Lower leg skin (tissue), 4 donors: ENCODE measurements around the gene ZFP57. TPM values are rescaled to one million over a fixed set of nuclear protein-coding genes. Genes with fewer than 3 reads are reported as not detected.

Source experiments
- DNase-seq, 2 donors: peaks; one replicate each; pipeline ENCODE4 v3.0.0-alpha.2; 2019; ENCODE audit warnings: low spot score in 2 of 2
- H3K4me3 ChIP-seq: fragments of 200-600 bp; sonication (generic); 2 replicates; pipeline ENCODE4 v1.5.1; 2017; ENCODE audit warnings: mild to moderate bottlenecking, low read depth; ENCODE audit not compliant: poor library complexity, severe bottlenecking
- POLR2A ChIP-seq, 2 donors: fragments of 450-650 bp; IDR thresholded peaks; one replicate each; pipeline ENCODE4 v1.6.1; 2016 to 2017; ENCODE audit warnings: antibody characterized with exemption in 2 of 2, mild to moderate bottlenecking in 1 of 2, moderate library complexity in 1 of 2
- WGBS, 2 donors: methylation state at CpG; one replicate each; pipeline ENCODE4 v1.1.5; 2018; 5-methylcytosine and 5-hydroxymethylcytosine counted together
- intact Hi-C: fragments of 100-400 bp; cut with DNase I; formaldehyde crosslinking; loops from one replicate; pipeline ENCODE4 v1.15.0; 2023; ENCODE audit warnings: low total_unique reads
- total RNA-seq, 4 donors: library from RNA; depleted of rRNA; stranded (reverse); fragments of >200 nt; gene quantifications; one replicate each; pipeline ENCODE4 v1.1.0, GENCODE V29; 2016
- TF ChIP-seq, protein P1 (sequence below), 3 donors: fragments of 450-650 bp; IDR thresholded peaks; one replicate each; pipeline ENCODE4 v1.5.1; 2016; ENCODE audit warnings: antibody characterized with exemption in 3 of 3, mild to moderate bottlenecking in 3 of 3, moderate library complexity in 2 of 3

The ZFP57 gene
- total RNA-seq, 4 donors from 2014 or later, result 0.15 to 4.8 (median 2.4) TPM

DNA sequence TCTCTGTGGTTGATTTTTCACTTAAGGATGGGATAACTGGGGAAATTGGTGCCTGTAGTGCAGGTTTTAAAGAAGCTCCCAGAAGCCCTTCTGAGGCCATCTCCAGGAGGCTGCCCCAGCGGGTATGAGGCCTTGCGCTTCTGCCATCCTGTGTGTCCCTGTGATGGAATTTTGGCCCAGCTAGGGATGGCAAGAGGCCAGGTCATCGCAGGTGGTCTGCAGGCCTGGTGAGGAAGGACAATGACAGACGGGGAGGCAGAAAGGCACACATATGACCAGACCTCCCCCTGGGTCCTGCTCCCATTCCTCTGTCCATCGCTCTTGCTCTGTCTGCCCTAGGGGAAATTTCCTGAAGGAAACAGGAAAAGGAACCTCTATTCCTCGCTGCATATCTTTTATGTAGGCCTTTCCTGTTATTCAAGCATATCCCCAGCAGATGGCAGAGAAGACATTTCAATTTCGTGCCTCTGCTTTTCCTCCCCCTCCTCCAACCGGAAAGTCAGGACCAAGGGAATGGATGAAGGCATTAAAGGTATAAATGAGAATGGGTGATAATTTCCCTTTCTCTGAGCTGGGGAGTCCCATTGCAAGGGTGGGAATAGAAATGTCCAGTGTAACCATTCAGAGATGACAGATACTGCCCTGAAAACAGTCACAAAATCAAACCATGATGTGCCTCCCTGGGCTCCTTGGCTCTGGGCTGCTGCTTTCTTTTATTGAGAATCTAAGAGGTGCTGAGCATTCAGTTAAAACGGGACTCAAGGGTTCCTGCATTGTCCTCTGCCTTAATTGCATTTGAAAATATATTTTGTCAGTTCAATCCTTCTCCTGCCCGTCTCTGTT, 24.7 kb upstream of the ZFP57 start:
- no peak for TF ChIP-seq POLR2A (IDR thresholded peaks at IDR 0.05)
- TF ChIP-seq, protein P1, sequence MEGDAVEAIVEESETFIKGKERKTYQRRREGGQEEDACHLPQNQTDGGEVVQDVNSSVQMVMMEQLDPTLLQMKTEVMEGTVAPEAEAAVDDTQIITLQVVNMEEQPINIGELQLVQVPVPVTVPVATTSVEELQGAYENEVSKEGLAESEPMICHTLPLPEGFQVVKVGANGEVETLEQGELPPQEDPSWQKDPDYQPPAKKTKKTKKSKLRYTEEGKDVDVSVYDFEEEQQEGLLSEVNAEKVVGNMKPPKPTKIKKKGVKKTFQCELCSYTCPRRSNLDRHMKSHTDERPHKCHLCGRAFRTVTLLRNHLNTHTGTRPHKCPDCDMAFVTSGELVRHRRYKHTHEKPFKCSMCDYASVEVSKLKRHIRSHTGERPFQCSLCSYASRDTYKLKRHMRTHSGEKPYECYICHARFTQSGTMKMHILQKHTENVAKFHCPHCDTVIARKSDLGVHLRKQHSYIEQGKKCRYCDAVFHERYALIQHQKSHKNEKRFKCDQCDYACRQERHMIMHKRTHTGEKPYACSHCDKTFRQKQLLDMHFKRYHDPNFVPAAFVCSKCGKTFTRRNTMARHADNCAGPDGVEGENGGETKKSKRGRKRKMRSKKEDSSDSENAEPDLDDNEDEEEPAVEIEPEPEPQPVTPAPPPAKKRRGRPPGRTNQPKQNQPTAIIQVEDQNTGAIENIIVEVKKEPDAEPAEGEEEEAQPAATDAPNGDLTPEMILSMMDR (IDR thresholded peaks at IDR 0.05), result peak in 1 of 3 donors; percentile 17
- WGBS, 2 donors, result 37 to 57% methylated on average over 10 of the region's 10 CpGs
- H3K4me3 ChIP-seq, result no peak overlapping the region
- intact Hi-C loops, result loop anchor here (10.0 kb wide), 1 partner anchor 129 kb away; no protein-coding TSS in a partner anchor
- no peak for DNase-seq

DNA sequence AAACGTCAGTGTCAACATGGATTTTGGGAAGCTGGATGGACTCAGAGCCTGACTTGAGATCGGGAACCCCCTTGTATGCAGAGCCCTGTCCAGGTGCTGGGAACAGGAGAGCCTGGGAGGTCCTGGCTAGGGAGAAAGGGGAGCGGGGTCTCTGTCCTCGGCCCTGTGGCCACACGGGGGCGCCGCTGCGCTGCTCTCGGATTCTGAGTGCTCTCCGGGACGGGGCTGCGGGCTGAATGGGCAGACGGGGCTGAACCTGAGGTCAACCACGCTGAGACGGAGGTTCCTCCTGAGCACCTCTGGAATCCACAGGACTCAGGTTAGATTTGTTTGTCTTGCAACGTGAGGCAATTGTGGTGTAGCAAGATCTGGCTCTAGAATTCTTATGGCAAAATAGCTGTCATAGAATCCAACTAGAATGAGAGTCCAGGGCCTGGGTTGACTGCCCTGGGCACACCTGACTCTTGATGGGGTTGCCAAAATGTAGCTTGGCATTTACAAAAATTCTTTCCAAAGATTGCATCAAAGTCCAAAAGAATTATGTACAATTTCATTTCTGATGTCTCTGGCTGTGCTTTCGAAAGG, 21.7 kb upstream of the ZFP57 start:
- WGBS, 2 donors, result 12 to 32% methylated on average over 16 to 17 of the region's 17 CpGs
- intact Hi-C loops, result loop anchor here (10.0 kb wide), 1 partner anchor 132 kb away; no protein-coding TSS in a partner anchor
- H3K4me3 ChIP-seq, result no peak overlapping the region
- no peak for TF ChIP-seq POLR2A (IDR thresholded peaks at IDR 0.05)
- TF ChIP-seq, protein P1 (IDR thresholded peaks at IDR 0.05), result no peak
- no peak for DNase-seq

DNA sequence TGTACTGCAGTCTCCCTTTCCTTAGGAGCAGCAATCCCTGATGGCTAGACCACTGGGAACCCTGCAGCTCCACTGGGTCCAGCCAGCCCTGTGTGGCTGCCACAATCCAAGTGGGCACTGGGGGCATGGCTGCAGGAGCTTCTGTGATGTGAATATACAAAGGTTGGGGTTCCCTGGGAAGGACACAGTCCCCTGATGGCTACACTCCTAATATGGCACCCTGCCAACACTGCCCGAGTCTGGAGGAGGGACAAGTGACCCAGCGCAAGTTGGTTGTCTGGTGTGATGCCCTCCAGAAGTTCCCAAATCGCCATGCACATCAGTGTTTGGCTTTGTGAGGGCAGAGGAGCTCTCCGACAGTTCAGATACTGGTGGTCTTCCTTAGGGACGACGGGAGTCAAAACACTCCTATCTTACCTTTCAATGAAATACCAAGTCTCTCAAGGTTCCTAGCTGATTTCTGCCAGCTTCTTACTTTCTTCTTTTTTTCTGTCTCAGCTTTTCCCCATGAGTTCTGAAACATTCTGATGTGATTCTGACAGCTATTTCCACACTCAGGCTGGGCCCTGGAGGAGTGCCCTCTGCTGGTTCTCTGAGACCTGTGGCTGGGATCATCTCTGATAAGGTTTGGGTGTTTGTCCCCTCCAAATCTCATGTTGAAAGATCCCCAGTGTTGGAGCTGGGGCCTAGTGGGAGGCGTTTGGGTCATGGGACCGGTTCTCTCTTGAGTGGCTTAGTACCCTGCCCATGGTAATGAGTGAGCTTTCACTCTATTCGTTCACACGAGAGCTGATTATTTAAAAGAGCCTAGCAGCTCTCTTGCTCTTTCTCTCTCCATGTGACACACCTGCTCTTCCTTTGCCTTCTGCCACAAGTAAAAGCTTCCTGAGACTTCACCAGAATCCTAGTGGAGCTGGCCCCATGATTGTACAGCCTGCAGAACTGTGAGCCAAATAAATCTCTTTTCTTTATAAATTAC, 15.5 kb upstream of the ZFP57 start:
- no peak for TF ChIP-seq POLR2A (IDR thresholded peaks at IDR 0.05)
- TF ChIP-seq, protein P1 (IDR thresholded peaks at IDR 0.05), result no peak
- 64 to 69% methylated on average over 10 of the region's 10 CpGs for WGBS, 2 donors
- DNase-seq, result no peak
- intact Hi-C loops, result no loop called here
- H3K4me3 ChIP-seq, result no peak overlapping the region

DNA sequence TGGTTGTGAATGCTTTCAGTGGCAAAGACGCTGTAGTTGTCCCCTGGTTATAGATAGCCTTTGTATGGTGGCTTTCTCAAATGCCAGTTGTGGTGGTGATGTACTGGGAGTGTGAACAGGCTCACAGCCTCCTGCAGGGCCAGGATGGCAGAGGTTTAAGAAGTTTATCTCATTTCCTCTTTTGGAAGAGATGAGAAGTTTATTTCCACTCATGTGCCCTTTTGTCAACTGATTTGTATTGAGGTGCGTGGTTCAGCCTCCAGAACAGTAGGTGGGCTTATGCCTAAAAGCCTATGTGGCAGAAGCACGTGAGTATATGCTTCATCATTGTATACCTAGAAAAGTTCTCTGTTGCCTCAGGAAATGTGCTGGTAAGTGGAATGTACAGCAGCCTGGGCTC, 13.7 kb upstream of the ZFP57 start:
- DNase-seq, result peak in 1 of 2 donors; percentile 15
- WGBS, 2 donors, result 50 to 52% methylated on average over 3 of the region's 3 CpGs
- intact Hi-C loops, result no loop called here
- TF ChIP-seq POLR2A (IDR thresholded peaks at IDR 0.05), result no peak
- TF ChIP-seq, protein P1 (IDR thresholded peaks at IDR 0.05), result no peak
- no peak overlapping the region for H3K4me3 ChIP-seq

DNA sequence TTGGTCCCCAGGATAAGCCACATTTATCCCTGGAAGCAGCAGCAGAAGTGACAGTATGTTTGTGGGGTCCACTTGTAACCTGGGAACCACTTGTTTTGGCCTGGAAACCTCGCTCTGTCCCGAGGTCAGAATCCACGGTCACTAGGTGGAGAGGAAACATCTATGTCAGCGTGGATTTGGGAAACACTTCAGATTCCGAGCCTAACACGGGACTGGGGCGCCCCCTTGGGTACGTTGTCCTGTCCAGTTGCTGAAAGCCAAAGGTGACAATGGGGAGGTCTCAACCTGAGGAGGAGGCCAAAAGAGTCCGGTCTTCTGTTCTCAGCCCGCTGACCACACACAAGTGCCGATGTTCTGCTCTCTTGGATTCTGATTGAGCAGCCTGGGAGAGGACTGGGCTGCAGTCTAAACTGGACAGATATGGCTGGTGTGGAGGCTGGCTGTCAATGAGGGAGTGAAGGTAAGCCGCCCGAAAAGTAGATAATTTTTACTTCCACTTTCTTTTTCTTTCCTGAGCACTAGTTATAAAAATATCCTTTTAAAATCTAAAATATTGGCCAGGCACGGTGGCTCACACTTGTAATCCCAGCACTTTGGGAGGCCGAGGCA, 4.9 kb upstream of the ZFP57 start:
- intact Hi-C loops, result no loop called here
- TF ChIP-seq POLR2A (IDR thresholded peaks at IDR 0.05), result no peak
- TF ChIP-seq, protein P1 (IDR thresholded peaks at IDR 0.05), result no peak
- 76 to 77% methylated on average over 15 of the region's 15 CpGs for WGBS, 2 donors
- DNase-seq, result no peak
- no peak overlapping the region for H3K4me3 ChIP-seq
